Astrocyte of the cerebellum (primary cell): Measurements from ENCODE around the gene SPRED3.
"Not testable (repeated sequence)": the region's sequence is repeated elsewhere in the genome, so short reads cannot be mapped to it uniquely, and the experiment has no call there.

Experiments used
- DNase-seq: peaks from one replicate; pipeline ENCODE4 v3.0.0-alpha.2; 2011; ENCODE audit warnings: low read depth
- H3K4me3 ChIP-seq: 2 replicates; pipeline ENCODE4 v1.5.1; 2011; ENCODE audit warnings: mild to moderate bottlenecking, low read depth, low read length, moderate library complexity
- CTCF ChIP-seq: IDR thresholded peaks from 2 replicates; pipeline ENCODE4 v1.5.1; 2012; ENCODE audit warnings: low read length, low read depth, moderate library complexity, mild to moderate bottlenecking; ENCODE audit errors: missing control alignments
- in situ Hi-C: cut with HindIII; loops from 2 replicates; pipeline ENCODE4 v1.10.0; 2017; ENCODE audit warnings: low sequenced_read_pairs

The SPRED3 gene

GRCh38 chr19:38401148-38401547 lies 12.7 kb downstream of the SPRED3 start:
- in situ Hi-C loops: no loop called here
- TF ChIP-seq CTCF: no peak
- no peak for DNase-seq
- no peak overlapping the region for H3K4me3 ChIP-seq

- in situ Hi-C loops: no loop called here
- H3K4me3 ChIP-seq: peak overlapping the region; percentile 91
- no peak for DNase-seq
- TF ChIP-seq CTCF: no peak
Measured at GRCh38 chr19:38402623-38402966, 14.1 kb downstream of the SPRED3 start.

- peak; percentile 77 for TF ChIP-seq CTCF
- peak; percentile 90 for DNase-seq
- peak within 1 kb of the TSS; percentile 91 for H3K4me3 ChIP-seq
- in situ Hi-C loops: no loop called here
Measured at GRCh38 chr19:38402967-38403674, 14.6 kb downstream of the SPRED3 start, which contains the start of gene FAM98C. TSS of gene FAM98C (plus strand) at chr19:38403093. CDS start at chr19:38403154, 61 bp downstream.

- TF ChIP-seq CTCF: no peak
- no peak overlapping the region for H3K4me3 ChIP-seq
- in situ Hi-C loops: no loop called here
- DNase-seq: no peak
Measured at GRCh38 chr19:38404858-38405257, 16.4 kb downstream of the SPRED3 start.

GRCh38 chr19:38405276-38405675 lies 16.8 kb downstream of the SPRED3 start:
- DNase-seq: no peak
- no peak overlapping the region for H3K4me3 ChIP-seq
- in situ Hi-C loops: no loop called here
- TF ChIP-seq CTCF: no peak

GRCh38 chr19:38409631-38410133 lies 21.2 kb downstream of the SPRED3 start:
- H3K4me3 ChIP-seq: no peak overlapping the region
- in situ Hi-C loops: no loop called here
- no peak for TF ChIP-seq CTCF
- DNase-seq: no peak

GRCh38 chr19:38410407-38410806 lies 21.9 kb downstream of the SPRED3 start:
- in situ Hi-C loops, H3K4me3 ChIP-seq, DNase-seq: not testable (repeated sequence)
